Measurements from ENCODE around the gene ZFC3H1. TPM values are rescaled to one million over a fixed set of nuclear protein-coding genes. Genes with fewer than 3 reads are reported as not detected.

Gene ZFC3H1
- total RNA-seq, 1 experiment from 2014 or later: 53.4 TPM

GRCh38 chr12:71594214-71594948 lies 69.3 kb downstream of the ZFC3H1 start:
- intact Hi-C loops (cut with micrococcal nuclease; ENCODE audit: unreplicated experiment): no loop called here
- ChIA-PET CTCF (interaction anchor here (0.7 kb wide), 1 partner anchor 283 kb away, joined by 5 read pairs; no protein-coding TSS in a partner anchor), POLR2A (ENCODE audit: unreplicated experiment) (no interaction called here)
- no peaks in the 10 kb centered on the region for H4K20me1 ChIP-seq (ENCODE audit: insufficient read depth)
- no peak overlapping the region for H3K4me3 ChIP-seq
- no peaks in the 10 kb centered on the region for H3K9me3 ChIP-seq (ENCODE audit: insufficient read depth, low read depth)
- H3K27me3 ChIP-seq (ENCODE audit: insufficient read depth, low read depth): no peaks in the 10 kb centered on the region
- H3K27ac ChIP-seq: no peak overlapping the region
- H3K79me2 ChIP-seq (ENCODE audit: low read depth): no peaks in the 10 kb centered on the region
- H3K4me2 ChIP-seq: no peak overlapping the region
- BruUV-seq (replicated peaks): no TSS peak
- H3K4me1 ChIP-seq (replicated peaks; ENCODE audit: insufficient read depth): no peaks in the 10 kb centered on the region
- H3F3A ChIP-seq (ENCODE audit: insufficient read depth, low read depth): no peaks in the 10 kb centered on the region
- no peaks in the 10 kb centered on the region for H3K9me2 ChIP-seq (ENCODE audit: insufficient read depth)
- no peak for DNase-seq
- H2AFZ ChIP-seq: peak overlapping the region; percentile 66
- no peak for TF ChIP-seq CTCF (conservative IDR thresholded peaks at IDR 0.05)
- no peak for TF ChIP-seq EZH2 (IDR thresholded peaks at IDR 0.05; ENCODE audit: low read depth)
- no peaks in the 10 kb centered on the region for H3K36me3 ChIP-seq (ENCODE audit: low read depth)

GRCh38 chr12:71592841-71593240 lies 70.8 kb downstream of the ZFC3H1 start:
- Histone ChIP-seq H3F3A (ENCODE audit: insufficient read depth, low read depth) (no peaks in the 10 kb centered on the region), H4K20me1 (ENCODE audit: insufficient read depth) (no peaks in the 10 kb centered on the region), H3K36me3 (ENCODE audit: low read depth) (no peaks in the 10 kb centered on the region), H3K9me3 (ENCODE audit: insufficient read depth, low read depth) (no peaks in the 10 kb centered on the region), H2AFZ (no peak overlapping the region), H3K27me3 (ENCODE audit: insufficient read depth, low read depth) (no peaks in the 10 kb centered on the region), H3K4me1 (replicated peaks; ENCODE audit: insufficient read depth) (no peaks in the 10 kb centered on the region), H3K79me2 (ENCODE audit: low read depth) (no peaks in the 10 kb centered on the region), H3K4me2 (no peak overlapping the region), H3K27ac (no peak overlapping the region), H3K4me3 (no peak overlapping the region), H3K9me2 (ENCODE audit: insufficient read depth) (no peaks in the 10 kb centered on the region)
- intact Hi-C loops (cut with micrococcal nuclease; ENCODE audit: unreplicated experiment): no loop called here
- POLR2A ChIA-PET (ENCODE audit: unreplicated experiment): no interaction called here
- CTCF ChIA-PET: no interaction called here
- no TSS peak for BruUV-seq (replicated peaks)
- TF ChIP-seq CTCF (conservative IDR thresholded peaks at IDR 0.05) (no peak), EZH2 (IDR thresholded peaks at IDR 0.05; ENCODE audit: low read depth) (no peak)
- DNase-seq: no peak

- no peaks in the 10 kb centered on the region for H3K79me2 ChIP-seq (ENCODE audit: low read depth)
- H3K4me3 ChIP-seq: no peak overlapping the region
- intact Hi-C loops (cut with micrococcal nuclease; ENCODE audit: unreplicated experiment): no loop called here
- no peak overlapping the region for H3K4me2 ChIP-seq
- no peaks in the 10 kb centered on the region for H3F3A ChIP-seq (ENCODE audit: insufficient read depth, low read depth)
- no peak for DNase-seq
- ChIA-PET POLR2A (ENCODE audit: unreplicated experiment) (no interaction called here), CTCF (no interaction called here)
- no peak overlapping the region for H2AFZ ChIP-seq
- no peaks in the 10 kb centered on the region for H3K4me1 ChIP-seq (replicated peaks; ENCODE audit: insufficient read depth)
- H3K27me3 ChIP-seq (ENCODE audit: insufficient read depth, low read depth): no peaks in the 10 kb centered on the region
- H3K9me2 ChIP-seq (ENCODE audit: insufficient read depth): no peaks in the 10 kb centered on the region
- TF ChIP-seq CTCF (conservative IDR thresholded peaks at IDR 0.05) (no peak), EZH2 (IDR thresholded peaks at IDR 0.05; ENCODE audit: low read depth) (no peak)
- no peaks in the 10 kb centered on the region for H3K36me3 ChIP-seq (ENCODE audit: low read depth)
- H3K9me3 ChIP-seq (ENCODE audit: insufficient read depth, low read depth): no peaks in the 10 kb centered on the region
- H3K27ac ChIP-seq: no peak overlapping the region
- no TSS peak for BruUV-seq (replicated peaks)
- no peaks in the 10 kb centered on the region for H4K20me1 ChIP-seq (ENCODE audit: insufficient read depth)
These were observed 72.0 kb downstream of the ZFC3H1 start for GRCh38 chr12:71591601-71592000.
